Measurements from ENCODE around the gene ZCWPW1. TPM values are rescaled to one million over a fixed set of nuclear protein-coding genes. Genes with fewer than 3 reads are reported as not detected.
"Not testable (repeated sequence)": the region's sequence is repeated elsewhere in the genome, so short reads cannot be mapped to it uniquely, and the experiment has no call there.

Gene ZCWPW1
- total RNA-seq, 1 donor from 2014 or later: 4.5 TPM

GRCh38 chr7:100373870-100374598 lies 54.5 kb downstream of the ZCWPW1 start:
- DNase-seq (ENCODE audit: extremely low read depth, low read depth, low spot score): not testable (repeated sequence)

- no peak for DNase-seq (ENCODE audit: extremely low read depth, low read depth, low spot score)
These were observed 55.2 kb downstream of the ZCWPW1 start, which contains the start of gene PILRA for GRCh38 chr7:100373261-100373831. TSS of gene PILRA (plus strand) at chr7:100373487. CDS start at chr7:100373657, 170 bp downstream.

- DNase-seq (ENCODE audit: extremely low read depth, low read depth, low spot score): no peak
These were observed 55.8 kb downstream of the ZCWPW1 start for GRCh38 chr7:100372694-100373093.

GRCh38 chr7:100372256-100372655 lies 56.2 kb downstream of the ZCWPW1 start:
- DNase-seq (ENCODE audit: extremely low read depth, low read depth, low spot score): no peak

- no peak for DNase-seq (ENCODE audit: extremely low read depth, low read depth, low spot score)
These were observed 56.8 kb downstream of the ZCWPW1 start for GRCh38 chr7:100371561-100372171.

GRCh38 chr7:100370746-100371145 lies 57.8 kb downstream of the ZCWPW1 start:
- no peak for DNase-seq (ENCODE audit: extremely low read depth, low read depth, low spot score)

GRCh38 chr7:100370303-100370702 lies 58.2 kb downstream of the ZCWPW1 start:
- DNase-seq (ENCODE audit: extremely low read depth, low read depth, low spot score): no peak

- DNase-seq (ENCODE audit: extremely low read depth, low read depth, low spot score): no peak
These were observed 59.4 kb downstream of the ZCWPW1 start for GRCh38 chr7:100369105-100369504.

- DNase-seq (ENCODE audit: extremely low read depth, low read depth, low spot score): no peak
These were observed 60.6 kb downstream of the ZCWPW1 start for GRCh38 chr7:100367676-100368613.

GRCh38 chr7:100367251-100367620 lies 61.3 kb downstream of the ZCWPW1 start:
- DNase-seq (ENCODE audit: extremely low read depth, low read depth, low spot score): no peak

GRCh38 chr7:100366411-100367250 lies 61.9 kb downstream of the ZCWPW1 start:
- no peak for DNase-seq (ENCODE audit: extremely low read depth, low read depth, low spot score)

- not testable (repeated sequence) for DNase-seq (ENCODE audit: extremely low read depth, low read depth, low spot score)
These were observed 62.5 kb downstream of the ZCWPW1 start for GRCh38 chr7:100365998-100366367.

GRCh38 chr7:100364480-100364879 lies 64.0 kb downstream of the ZCWPW1 start:
- no peak for DNase-seq (ENCODE audit: extremely low read depth, low read depth, low spot score)

GRCh38 chr7:100363797-100364196 lies 64.7 kb downstream of the ZCWPW1 start:
- DNase-seq (ENCODE audit: extremely low read depth, low read depth, low spot score): not testable (repeated sequence)

- no peak for DNase-seq (ENCODE audit: extremely low read depth, low read depth, low spot score)
These were observed 65.4 kb downstream of the ZCWPW1 start for GRCh38 chr7:100363098-100363497.

GRCh38 chr7:100360135-100360854 lies 68.2 kb downstream of the ZCWPW1 start:
- DNase-seq (ENCODE audit: extremely low read depth, low read depth, low spot score): no peak

- DNase-seq (ENCODE audit: extremely low read depth, low read depth, low spot score): no peak
These were observed 69.7 kb downstream of the ZCWPW1 start for GRCh38 chr7:100358857-100359212.

- DNase-seq (ENCODE audit: extremely low read depth, low read depth, low spot score): no peak
These were observed 70.3 kb downstream of the ZCWPW1 start, which contains the start of gene PILRB for GRCh38 chr7:100358027-100358856. TSS of gene PILRB (plus strand) at chr7:100358117. CDS start at chr7:100358303, 186 bp downstream.

Data from glomerular endothelial cell (primary cell).